K562 (cell line): Measurements from ENCODE around the gene ST14. TPM values are rescaled to one million over a fixed set of nuclear protein-coding genes. Genes with fewer than 3 reads are reported as not detected.
A peak's percentile ranks its signal among the peaks of the same experiment; 100 is the strongest.

Experiments
- EP300 ChIP-seq: IDR thresholded peaks from 2 replicates; pipeline ENCODE4 v1.6.1; 2012; ENCODE audit warnings: low read length, improper control_type of control experiment
- HNRNPL ChIP-seq: fragments of 200-400 bp; formaldehyde crosslinking; IDR thresholded peaks from 2 replicates; pipeline ENCODE4 v1.6.1; 2017; ENCODE audit warnings: low read depth, mild to moderate bottlenecking, low read length
- KLF16 ChIP-seq: IDR thresholded peaks from 2 replicates; pipeline ENCODE4 v1.6.1; 2016; ENCODE audit warnings: antibody characterized with exemption
- PCBP1 ChIP-seq: fragments of 200-400 bp; formaldehyde crosslinking; IDR thresholded peaks from 2 replicates; pipeline ENCODE4 v1.6.1; 2018; ENCODE audit warnings: mild to moderate bottlenecking, low read depth, low read length; ENCODE audit not compliant: poor library complexity, severe bottlenecking
- SMAD3 ChIP-seq: fragments of 450-650 bp; formaldehyde crosslinking; conservative IDR thresholded peaks from 2 replicates; pipeline ENCODE4 v1.4.0; 2020; ENCODE audit warnings: mild to moderate bottlenecking
- TRIM28 ChIP-seq: fragments of 450-650 bp; IDR thresholded peaks from 2 replicates; pipeline ENCODE4 v1.6.1; 2017
- ZNF217 ChIP-seq: sonication (generic); formaldehyde crosslinking; IDR thresholded peaks from 2 replicates; pipeline ENCODE4 v1.8.0; 2022; ENCODE audit warnings: mild to moderate bottlenecking, missing genetic modification reagents
- polyA plus RNA-seq, 8 experiments: library from polyadenylated mRNA; depleted of rRNA in 4 of 8; stranded (reverse) in 5 of 8; unstranded in 3 of 8; fragments of >200 nt; fragmentation: Nextera tagmentation in 2 of 8; fragmentation: Illumina TruSeq in 1 of 8; extraction: Ambion mirVana in 2 of 8; extraction: Trizol in 1 of 8; gene quantifications; 2 replicates each; pipeline versions ENCODE4 v1.2.1 to v1.2.3, GENCODE V29; 2011 to 2014; ENCODE audit warnings: inconsistent platforms in 1 of 8, missing spikeins in 1 of 8
- total RNA-seq, 7 experiments: library from RNA; depleted of rRNA in 6 of 7; stranded (reverse); fragments of >200 nt in 6 of 7; fragmentation: Illumina TruSeq in 2 of 7; extraction: Trizol in 2 of 7; gene quantifications; 2 replicates each; pipeline versions ENCODE4 v1.2.1 to v1.2.3, GENCODE V29; 2011 to 2021; ENCODE audit warnings: low replicate concordance in 1 of 7
- TF ChIP-seq, protein P1 (sequence below), 2 experiments: fragments of 450-650 bp; formaldehyde crosslinking in 1 of 2; IDR thresholded peaks; 2 replicates each; pipeline versions ENCODE4 v1.4.0 to v1.6.1; 2014 to 2020; ENCODE audit warnings: mild to moderate bottlenecking in 2 of 2, borderline replicate concordance in 1 of 2, low read depth in 1 of 2

ST14 gene
- total and polyA plus RNA-seq, 9 of the 15 experiments (the other 6 are each of a cell fraction or from before 2014, with no cell fraction given): 0.08 to 0.20 TPM; not detected in 7

- TF ChIP-seq SMAD3 (no peak), PCBP1 (no peak), ZNF217 (CRISPR knock-in tag) (no peak), TRIM28 (no peak), EP300 (no peak), KLF16 (no peak), HNRNPL (no peak)
- TF ChIP-seq, protein P1, sequence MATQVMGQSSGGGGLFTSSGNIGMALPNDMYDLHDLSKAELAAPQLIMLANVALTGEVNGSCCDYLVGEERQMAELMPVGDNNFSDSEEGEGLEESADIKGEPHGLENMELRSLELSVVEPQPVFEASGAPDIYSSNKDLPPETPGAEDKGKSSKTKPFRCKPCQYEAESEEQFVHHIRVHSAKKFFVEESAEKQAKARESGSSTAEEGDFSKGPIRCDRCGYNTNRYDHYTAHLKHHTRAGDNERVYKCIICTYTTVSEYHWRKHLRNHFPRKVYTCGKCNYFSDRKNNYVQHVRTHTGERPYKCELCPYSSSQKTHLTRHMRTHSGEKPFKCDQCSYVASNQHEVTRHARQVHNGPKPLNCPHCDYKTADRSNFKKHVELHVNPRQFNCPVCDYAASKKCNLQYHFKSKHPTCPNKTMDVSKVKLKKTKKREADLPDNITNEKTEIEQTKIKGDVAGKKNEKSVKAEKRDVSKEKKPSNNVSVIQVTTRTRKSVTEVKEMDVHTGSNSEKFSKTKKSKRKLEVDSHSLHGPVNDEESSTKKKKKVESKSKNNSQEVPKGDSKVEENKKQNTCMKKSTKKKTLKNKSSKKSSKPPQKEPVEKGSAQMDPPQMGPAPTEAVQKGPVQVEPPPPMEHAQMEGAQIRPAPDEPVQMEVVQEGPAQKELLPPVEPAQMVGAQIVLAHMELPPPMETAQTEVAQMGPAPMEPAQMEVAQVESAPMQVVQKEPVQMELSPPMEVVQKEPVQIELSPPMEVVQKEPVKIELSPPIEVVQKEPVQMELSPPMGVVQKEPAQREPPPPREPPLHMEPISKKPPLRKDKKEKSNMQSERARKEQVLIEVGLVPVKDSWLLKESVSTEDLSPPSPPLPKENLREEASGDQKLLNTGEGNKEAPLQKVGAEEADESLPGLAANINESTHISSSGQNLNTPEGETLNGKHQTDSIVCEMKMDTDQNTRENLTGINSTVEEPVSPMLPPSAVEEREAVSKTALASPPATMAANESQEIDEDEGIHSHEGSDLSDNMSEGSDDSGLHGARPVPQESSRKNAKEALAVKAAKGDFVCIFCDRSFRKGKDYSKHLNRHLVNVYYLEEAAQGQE (IDR thresholded peaks at IDR 0.05; ENCODE audit: borderline replicate concordance): peak; percentile 84
- TF ChIP-seq, protein P1 (CRISPR knock-in tag; IDR thresholded peaks at IDR 0.05; ENCODE audit: low read depth): no peak
These were observed 27.4 kb upstream of the ST14 start (continued) for GRCh38 chr11:130131961-130132850.
